Right ventricle myocardium inferior (tissue), 1 donor: Measurements from ENCODE around the gene SLC12A9. TPM values are rescaled to one million over a fixed set of nuclear protein-coding genes. Genes with fewer than 3 reads are reported as not detected.
"Not testable (repeated sequence)": the region's sequence is repeated elsewhere in the genome, so short reads cannot be mapped to it uniquely, and the experiment has no call there.

Experiments
- ATAC-seq: fragments of 200-7000 bp; cut with Tn5 transposase; one replicate; pipeline ENCODE4 v1.9.1; 2020; ENCODE audit warnings: mild to moderate bottlenecking, moderate library complexity
- DNase-seq: peaks from one replicate; pipeline ENCODE4 v3.0.0; 2021; ENCODE audit errors: missing footprints
- intact Hi-C: fragments of 100-400 bp; cut with DNase I; formaldehyde crosslinking; loops from one replicate; pipeline ENCODE4 v1.11.0; 2022
- microRNA-seq: library from miRNA; unstranded; fragments of <30 nt; microRNA quantifications from one replicate; pipeline ENCODE4 v1.2.0, GENCODE V29; 2020
- total RNA-seq: library from RNA; stranded (reverse); fragmentation: NEBNext Ultra II Directional; extraction: Animal tissue kit (Norgen Biotek cat#: 25700); gene quantifications from one replicate; pipeline ENCODE4 v1.2.1, GENCODE V29; 2021
- donor health status: DM: no; HTN: yes; CAD: no; lungs with severe emphysema.

Gene SLC12A9
- total RNA-seq, 1 donor from 2014 or later, result 10.2 TPM

DNA sequence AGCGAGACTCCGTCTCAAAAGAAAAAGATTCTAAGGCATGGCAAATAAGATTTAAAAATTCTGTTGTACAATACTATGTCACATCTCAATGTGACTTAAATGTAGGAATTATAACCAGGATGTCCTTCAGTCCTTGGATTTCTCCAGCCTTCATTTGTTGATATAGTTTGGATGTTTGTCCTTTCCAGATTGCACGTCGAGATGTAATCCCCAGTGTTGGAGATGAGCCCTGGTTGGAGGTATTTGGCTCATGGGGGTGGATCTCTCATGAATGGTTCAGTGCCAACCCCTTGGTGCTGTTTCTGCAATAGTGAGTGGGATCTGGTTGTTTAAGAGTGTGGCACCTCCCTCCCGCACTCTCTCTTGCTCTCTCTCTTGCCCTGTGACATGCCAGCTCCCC, 56.0 kb downstream of the SLC12A9 start:
- intact Hi-C loops, result no loop called here
- DNase-seq, result no peak
- no peak for ATAC-seq

DNA sequence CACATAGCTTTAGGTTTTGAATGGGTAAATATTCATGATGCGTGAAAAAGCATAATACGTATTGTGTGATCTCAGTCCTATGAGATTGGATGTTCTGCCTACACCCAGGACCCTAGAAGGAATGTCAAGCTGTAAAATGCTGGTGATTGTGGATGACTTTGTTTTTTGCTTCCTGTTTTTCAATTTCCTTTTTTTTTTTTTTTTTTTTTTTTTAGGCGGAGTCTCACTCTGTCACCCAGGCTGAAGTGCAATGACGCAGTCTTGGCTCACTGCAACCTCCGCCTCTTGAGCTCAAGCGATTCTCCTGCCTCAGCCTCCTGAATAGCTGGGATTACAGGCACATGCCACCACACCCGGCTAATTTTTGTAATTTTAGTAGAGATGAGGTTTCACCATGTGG, 57.9 kb downstream of the SLC12A9 start:
- ATAC-seq, intact Hi-C loops: not testable (repeated sequence)

DNA sequence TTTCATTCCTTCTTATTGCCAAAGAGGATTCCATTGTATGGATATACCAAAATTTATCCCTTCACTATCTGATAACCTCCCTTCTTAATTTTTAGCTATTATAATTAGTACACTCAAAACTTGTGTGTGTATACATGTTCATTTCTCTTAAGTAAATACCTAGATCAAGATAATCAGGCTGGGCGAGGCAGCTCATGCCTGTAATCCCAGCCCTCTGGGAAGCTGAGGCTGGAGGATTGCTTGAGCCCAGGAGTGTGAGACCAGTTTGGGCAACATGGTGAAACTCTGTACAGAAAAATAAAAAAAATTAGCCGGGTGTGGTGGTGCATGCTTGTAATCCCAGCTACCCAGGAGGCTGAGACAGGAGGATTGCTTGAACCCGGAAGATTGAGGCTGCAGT, 59.0 kb downstream of the SLC12A9 start:
- ATAC-seq (no peak), DNase-seq (no peak)
- intact Hi-C loops, result no loop called here

More for the DNA sequence above, 57.9 kb downstream of the SLC12A9 start:
- not testable (repeated sequence) for DNase-seq

DNA sequence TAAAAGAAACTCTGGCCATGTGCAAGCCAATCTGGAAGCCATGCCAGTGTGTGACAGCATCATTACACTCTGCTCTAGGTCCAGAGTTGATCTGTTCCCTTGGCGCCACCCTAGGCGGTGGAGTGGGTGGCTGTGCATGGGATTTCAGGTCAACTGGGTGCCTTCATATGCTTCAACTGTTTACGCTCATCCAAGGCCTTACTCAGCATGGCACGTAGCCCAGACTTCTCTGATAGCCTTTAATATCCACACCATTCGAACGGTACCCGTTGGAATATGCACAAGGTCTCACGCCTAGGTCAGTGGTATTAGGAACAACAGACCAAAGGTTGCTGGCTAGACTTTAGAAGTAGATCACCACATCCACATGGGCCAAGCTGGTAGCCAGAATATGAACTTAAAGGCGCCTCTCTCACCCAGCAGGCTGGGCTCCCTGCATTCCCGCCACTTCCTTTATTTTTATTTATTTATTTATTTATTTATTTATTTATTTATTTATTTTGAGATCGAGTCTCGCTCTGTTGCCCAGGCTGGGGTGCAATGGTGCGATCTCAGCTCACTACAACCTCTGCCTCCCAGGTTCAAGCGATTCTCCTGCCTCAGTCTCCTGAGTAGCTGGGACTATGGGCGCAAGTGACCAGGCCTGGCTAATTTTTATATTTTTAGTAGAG, 61.8 kb downstream of the SLC12A9 start:
- intact Hi-C loops, result no loop called here
- no peak for DNase-seq
- no peak for ATAC-seq

DNA sequence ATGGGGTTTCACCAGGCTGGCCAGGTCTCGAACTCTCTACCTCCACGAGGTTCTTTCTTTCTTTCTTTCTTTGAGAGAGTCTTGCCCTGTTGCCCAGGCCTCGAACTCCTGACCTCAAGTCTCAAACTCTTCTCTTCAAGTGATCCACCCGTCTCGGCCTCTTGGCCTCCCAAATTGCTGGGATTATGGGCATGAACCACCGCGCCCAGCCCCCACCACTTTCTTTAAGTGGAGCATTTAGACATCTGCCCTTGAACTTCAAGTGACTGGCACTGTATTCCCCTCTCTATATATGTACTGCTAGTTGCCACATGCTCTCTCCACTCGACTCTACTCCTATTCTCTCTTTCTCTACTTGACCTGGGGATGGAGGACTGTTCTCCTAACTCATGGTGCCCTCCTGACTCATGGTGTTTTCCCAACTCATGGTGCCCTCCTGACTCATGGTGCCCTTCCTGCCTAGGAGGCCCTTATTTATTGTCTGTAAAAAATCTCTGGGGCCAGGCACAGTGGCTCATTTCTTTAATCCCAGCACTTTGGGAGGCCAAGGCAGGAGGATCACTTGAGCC, 62.5 kb downstream of the SLC12A9 start:
- DNase-seq, result no peak
- intact Hi-C loops, result no loop called here
- no peak for ATAC-seq

Small RNA genes within 50 kb of the gene (microRNA-seq; reads per million reads assigned to microRNA genes)
- not detected for gene MIR6875

Other genes starting within 250 kb of the SLC12A9 start
- gene MOSPD3, start 240.2 kb upstream of the SLC12A9 start, total RNA-seq, result 9.3 TPM
- gene TFR2, start 211.2 kb upstream of the SLC12A9 start, total RNA-seq, result 0.22 TPM
- gene ACTL6B, start 196.3 kb upstream of the SLC12A9 start, total RNA-seq, result not detected
- 120 TPM for gene GNB2, start 179.0 kb upstream of the SLC12A9 start, total RNA-seq
- gene GIGYF1, start 158.5 kb upstream of the SLC12A9 start, total RNA-seq, result 25.4 TPM
- gene POP7, start 146.6 kb upstream of the SLC12A9 start, total RNA-seq, result 29.2 TPM
- gene EPO, start 132.2 kb upstream of the SLC12A9 start, total RNA-seq, result not detected
- not detected for gene ZAN, start 119.1 kb upstream of the SLC12A9 start, total RNA-seq
- gene EPHB4, start 25.2 kb upstream of the SLC12A9 start, total RNA-seq, result 27.0 TPM
- 15.5 TPM for gene TRIP6, start 14.7 kb downstream of the SLC12A9 start, total RNA-seq
- 70.5 TPM for gene SRRT, start 22.4 kb downstream of the SLC12A9 start, total RNA-seq
- gene UFSP1, start 37.0 kb downstream of the SLC12A9 start, total RNA-seq, result 1.9 TPM
- gene ACHE, start 43.2 kb downstream of the SLC12A9 start, total RNA-seq, result 0.73 TPM
- 0.51 TPM for gene MUC3A, start 96.8 kb downstream of the SLC12A9 start, total RNA-seq
- not detected for gene MUC12, start 116.9 kb downstream of the SLC12A9 start, total RNA-seq
- gene MUC17, start 167.4 kb downstream of the SLC12A9 start, total RNA-seq, result not detected
- gene TRIM56, start 232.8 kb downstream of the SLC12A9 start, total RNA-seq, result 21.0 TPM